ENCODE results near the gene TTC9B. TPM values are rescaled to one million over a fixed set of nuclear protein-coding genes. Genes with fewer than 3 reads are reported as not detected.
A peak's percentile ranks its signal among the peaks of the same experiment; 100 is the strongest.

Gene TTC9B
- total and polyA plus RNA-seq, 2 of the 13 experiments (the other 11 are each of a cell fraction or from before 2014, with no cell fraction given), result not detected

DNA sequence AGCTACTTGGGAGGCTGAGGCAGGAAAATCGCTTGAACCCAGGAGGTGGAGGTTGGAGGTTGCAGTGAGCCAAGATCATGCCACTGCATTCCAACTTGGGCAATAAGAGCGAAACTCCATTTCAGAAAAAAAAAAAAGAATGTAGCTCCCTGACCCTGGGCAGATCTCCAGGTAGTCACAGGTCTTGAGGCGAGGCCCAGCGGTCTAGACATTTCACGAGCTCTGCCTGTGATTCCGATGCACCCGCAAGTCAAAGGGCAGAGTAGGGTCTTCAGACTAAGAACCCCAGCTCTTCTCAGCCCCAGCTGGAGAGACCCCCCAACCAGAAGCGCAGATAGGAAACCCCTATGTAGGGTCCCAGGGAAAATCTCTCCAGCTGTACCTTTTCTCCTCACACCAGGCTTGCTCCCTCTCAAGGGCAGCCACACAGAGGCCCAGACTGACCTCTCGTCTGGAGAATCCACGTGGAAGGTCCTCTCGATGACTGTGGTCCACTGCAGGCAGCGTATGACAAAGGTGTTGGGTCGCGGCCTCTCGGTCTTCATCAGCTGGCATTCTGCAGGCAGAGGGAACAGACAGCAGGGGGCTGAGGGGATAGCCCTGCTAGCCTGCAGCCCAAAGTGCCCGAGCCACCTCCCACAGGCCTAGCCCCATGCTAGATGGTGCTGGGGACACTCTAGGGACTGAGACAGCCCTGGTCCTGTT lies 36.7 kb upstream of the TTC9B start:
- intact Hi-C loops (cut with micrococcal nuclease; ENCODE audit: unreplicated experiment), result loop anchor here (1.0 kb wide), 1 partner anchor 28 kb away; no protein-coding TSS in a partner anchor
- TF ChIP-seq, protein P1, sequence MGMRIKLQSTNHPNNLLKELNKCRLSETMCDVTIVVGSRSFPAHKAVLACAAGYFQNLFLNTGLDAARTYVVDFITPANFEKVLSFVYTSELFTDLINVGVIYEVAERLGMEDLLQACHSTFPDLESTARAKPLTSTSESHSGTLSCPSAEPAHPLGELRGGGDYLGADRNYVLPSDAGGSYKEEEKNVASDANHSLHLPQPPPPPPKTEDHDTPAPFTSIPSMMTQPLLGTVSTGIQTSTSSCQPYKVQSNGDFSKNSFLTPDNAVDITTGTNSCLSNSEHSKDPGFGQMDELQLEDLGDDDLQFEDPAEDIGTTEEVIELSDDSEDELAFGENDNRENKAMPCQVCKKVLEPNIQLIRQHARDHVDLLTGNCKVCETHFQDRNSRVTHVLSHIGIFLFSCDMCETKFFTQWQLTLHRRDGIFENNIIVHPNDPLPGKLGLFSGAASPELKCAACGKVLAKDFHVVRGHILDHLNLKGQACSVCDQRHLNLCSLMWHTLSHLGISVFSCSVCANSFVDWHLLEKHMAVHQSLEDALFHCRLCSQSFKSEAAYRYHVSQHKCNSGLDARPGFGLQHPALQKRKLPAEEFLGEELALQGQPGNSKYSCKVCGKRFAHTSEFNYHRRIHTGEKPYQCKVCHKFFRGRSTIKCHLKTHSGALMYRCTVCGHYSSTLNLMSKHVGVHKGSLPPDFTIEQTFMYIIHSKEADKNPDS (CRISPR knock-in tag; IDR thresholded peaks at IDR 0.05), result no peak
- no peak for TF ChIP-seq IRX3 (CRISPR knock-in tag; IDR thresholded peaks at IDR 0.05; ENCODE audit: borderline replicate concordance, low read depth)
- TF ChIP-seq, protein P2, sequence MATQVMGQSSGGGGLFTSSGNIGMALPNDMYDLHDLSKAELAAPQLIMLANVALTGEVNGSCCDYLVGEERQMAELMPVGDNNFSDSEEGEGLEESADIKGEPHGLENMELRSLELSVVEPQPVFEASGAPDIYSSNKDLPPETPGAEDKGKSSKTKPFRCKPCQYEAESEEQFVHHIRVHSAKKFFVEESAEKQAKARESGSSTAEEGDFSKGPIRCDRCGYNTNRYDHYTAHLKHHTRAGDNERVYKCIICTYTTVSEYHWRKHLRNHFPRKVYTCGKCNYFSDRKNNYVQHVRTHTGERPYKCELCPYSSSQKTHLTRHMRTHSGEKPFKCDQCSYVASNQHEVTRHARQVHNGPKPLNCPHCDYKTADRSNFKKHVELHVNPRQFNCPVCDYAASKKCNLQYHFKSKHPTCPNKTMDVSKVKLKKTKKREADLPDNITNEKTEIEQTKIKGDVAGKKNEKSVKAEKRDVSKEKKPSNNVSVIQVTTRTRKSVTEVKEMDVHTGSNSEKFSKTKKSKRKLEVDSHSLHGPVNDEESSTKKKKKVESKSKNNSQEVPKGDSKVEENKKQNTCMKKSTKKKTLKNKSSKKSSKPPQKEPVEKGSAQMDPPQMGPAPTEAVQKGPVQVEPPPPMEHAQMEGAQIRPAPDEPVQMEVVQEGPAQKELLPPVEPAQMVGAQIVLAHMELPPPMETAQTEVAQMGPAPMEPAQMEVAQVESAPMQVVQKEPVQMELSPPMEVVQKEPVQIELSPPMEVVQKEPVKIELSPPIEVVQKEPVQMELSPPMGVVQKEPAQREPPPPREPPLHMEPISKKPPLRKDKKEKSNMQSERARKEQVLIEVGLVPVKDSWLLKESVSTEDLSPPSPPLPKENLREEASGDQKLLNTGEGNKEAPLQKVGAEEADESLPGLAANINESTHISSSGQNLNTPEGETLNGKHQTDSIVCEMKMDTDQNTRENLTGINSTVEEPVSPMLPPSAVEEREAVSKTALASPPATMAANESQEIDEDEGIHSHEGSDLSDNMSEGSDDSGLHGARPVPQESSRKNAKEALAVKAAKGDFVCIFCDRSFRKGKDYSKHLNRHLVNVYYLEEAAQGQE (IDR thresholded peaks at IDR 0.05; ENCODE audit: borderline replicate concordance in 1 of 2, low read depth in 1 of 2, low read length in 2 of 2), result no peak
- TF ChIP-seq ZNF501 (CRISPR knock-in tag; IDR thresholded peaks at IDR 0.05), result no peak
- TF ChIP-seq KDM4B (CRISPR knock-in tag; IDR thresholded peaks at IDR 0.05), result no peak
- no peak for TF ChIP-seq ZMYM4 (CRISPR knock-in tag; IDR thresholded peaks at IDR 0.05)
- 0 out of 2 replicates have a peak, but pooled peaks have one; percentile 25 for TF ChIP-seq HDAC1 (CRISPR knock-in tag; IDR thresholded peaks at IDR 0.05)
- TF ChIP-seq, protein P3, sequence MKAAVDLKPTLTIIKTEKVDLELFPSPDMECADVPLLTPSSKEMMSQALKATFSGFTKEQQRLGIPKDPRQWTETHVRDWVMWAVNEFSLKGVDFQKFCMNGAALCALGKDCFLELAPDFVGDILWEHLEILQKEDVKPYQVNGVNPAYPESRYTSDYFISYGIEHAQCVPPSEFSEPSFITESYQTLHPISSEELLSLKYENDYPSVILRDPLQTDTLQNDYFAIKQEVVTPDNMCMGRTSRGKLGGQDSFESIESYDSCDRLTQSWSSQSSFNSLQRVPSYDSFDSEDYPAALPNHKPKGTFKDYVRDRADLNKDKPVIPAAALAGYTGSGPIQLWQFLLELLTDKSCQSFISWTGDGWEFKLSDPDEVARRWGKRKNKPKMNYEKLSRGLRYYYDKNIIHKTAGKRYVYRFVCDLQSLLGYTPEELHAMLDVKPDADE (CRISPR knock-in tag; IDR thresholded peaks at IDR 0.05), result no peak
- no peak for TF ChIP-seq MYNN (CRISPR knock-in tag; IDR thresholded peaks at IDR 0.05; ENCODE audit: low read depth)
- TF ChIP-seq ZBTB38 (CRISPR knock-in tag; IDR thresholded peaks at IDR 0.05), result peak; percentile 60; the same call in 1 of the 2 replicates
- TF ChIP-seq, protein P4, sequence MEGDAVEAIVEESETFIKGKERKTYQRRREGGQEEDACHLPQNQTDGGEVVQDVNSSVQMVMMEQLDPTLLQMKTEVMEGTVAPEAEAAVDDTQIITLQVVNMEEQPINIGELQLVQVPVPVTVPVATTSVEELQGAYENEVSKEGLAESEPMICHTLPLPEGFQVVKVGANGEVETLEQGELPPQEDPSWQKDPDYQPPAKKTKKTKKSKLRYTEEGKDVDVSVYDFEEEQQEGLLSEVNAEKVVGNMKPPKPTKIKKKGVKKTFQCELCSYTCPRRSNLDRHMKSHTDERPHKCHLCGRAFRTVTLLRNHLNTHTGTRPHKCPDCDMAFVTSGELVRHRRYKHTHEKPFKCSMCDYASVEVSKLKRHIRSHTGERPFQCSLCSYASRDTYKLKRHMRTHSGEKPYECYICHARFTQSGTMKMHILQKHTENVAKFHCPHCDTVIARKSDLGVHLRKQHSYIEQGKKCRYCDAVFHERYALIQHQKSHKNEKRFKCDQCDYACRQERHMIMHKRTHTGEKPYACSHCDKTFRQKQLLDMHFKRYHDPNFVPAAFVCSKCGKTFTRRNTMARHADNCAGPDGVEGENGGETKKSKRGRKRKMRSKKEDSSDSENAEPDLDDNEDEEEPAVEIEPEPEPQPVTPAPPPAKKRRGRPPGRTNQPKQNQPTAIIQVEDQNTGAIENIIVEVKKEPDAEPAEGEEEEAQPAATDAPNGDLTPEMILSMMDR (CRISPR knock-in tag; IDR thresholded peaks at IDR 0.05), result 0 out of 2 replicates have a peak, but pooled peaks have one; percentile 4

More for the DNA sequence above, 36.7 kb upstream of the TTC9B start:
- H2AFZ ChIP-seq (ENCODE audit: low read length), result no peak overlapping the region
- ATAC-seq (peak; percentile 36), FAIRE-seq (no peak), DNase-seq (ENCODE audit: low spot score) (no peak)
- peaks cover 20 to 43% of the 10 kb centered on the region in 2 experiments for H3K36me3 ChIP-seq (replicated peaks in 1 of 2; ENCODE audit: control insufficient read depth in 1 of 2, insufficient read depth in 2 of 2, low read length in 2 of 2)
- CTCF ChIA-PET (ENCODE audit: low intra/inter-chr PET ratio, low total read pairs), result no interaction called here
- BruUV-seq (replicated peaks), result no TSS peak
- H4K20me1 ChIP-seq (ENCODE audit: insufficient read depth, low read length), result peaks cover 8% of the 10 kb centered on the region
- H3K9ac ChIP-seq (ENCODE audit: insufficient read depth, low read depth, low read length), result no peak overlapping the region
- H3K4me1 ChIP-seq (ENCODE audit: insufficient read depth, low read length), result peaks cover 64% of the 10 kb centered on the region
- H3K27ac ChIP-seq (ENCODE audit: extremely low read length, insufficient read depth, low read length), result peak overlapping the region; percentile 81
- H3K27me3 ChIP-seq (ENCODE audit: control insufficient read depth in 1 of 2, insufficient read depth in 2 of 2, low read length in 2 of 2), result no peaks in the 10 kb centered on the region
- no peaks in the 10 kb centered on the region for H3K9me3 ChIP-seq (ENCODE audit: low read length)
- H3K79me2 ChIP-seq (ENCODE audit: insufficient read depth, low read length), result peaks cover 41% of the 10 kb centered on the region
- H3K4me2 ChIP-seq (ENCODE audit: low read depth, low read length), result no peak overlapping the region
- in situ Hi-C loops (cut with HindIII; ENCODE audit: extremely low pct_ligation_motif_present, low pct_unique_long_range_greater_than_20kb), result no loop called here
- no peak overlapping the region for H3K4me3 ChIP-seq (replicated peaks in 1 of 3; ENCODE audit: insufficient read depth in 1 of 3, low read depth in 2 of 3, low read length in 3 of 3)
- POLR2A ChIA-PET, result interaction anchor here (1.5 kb wide), 1 partner anchor 23 kb away, joined by 7 read pairs; no protein-coding TSS in a partner anchor
- WGBS (ENCODE audit: low lambda C conversion rate), result 95% methylated on average over 15 of the region's 16 CpGs
